A673 (cell line): ENCODE results near the gene OR6K2. TPM values are rescaled to one million over a fixed set of nuclear protein-coding genes. Genes with fewer than 3 reads are reported as not detected.

Source experiments
- BruUV-seq: library from RNA; stranded (reverse); fragments of 400-500 nt; replicated peaks from 2 replicates; lab custom pipeline; 2021; lab: Mats Ljungman, UMichigan
- CTCF ChIA-PET: fragments of 300-600 bp; sonication (Branson Sonifier 250); formaldehyde crosslinking; loops from one replicate; lab custom pipeline; 2022; ENCODE audit warnings: antibody characterized with exemption; lab: Charles Lee
- POLR2A ChIA-PET: fragments of 300-600 bp; sonication (Branson Sonifier 250); formaldehyde crosslinking; loops from one replicate; lab custom pipeline; 2022; ENCODE audit warnings: antibody characterized with exemption; ENCODE audit not compliant: low non-redundant PET; lab: Charles Lee
- DNase-seq: peaks from one replicate; pipeline ENCODE4 v3.0.0-alpha.2; 2015; ENCODE audit warnings: low spot score
- H3K27ac ChIP-seq: fragments of 200-600 bp; sonication (generic); 2 replicates; pipeline ENCODE4 v1.5.1; 2016; ENCODE audit warnings: mixed run types, low read depth, mild to moderate bottlenecking, mixed read lengths, antibody characterized with exemption, low read length; ENCODE audit not compliant: poor library complexity, severe bottlenecking
- H3K27me3 ChIP-seq: fragments of 200-600 bp; sonication (generic); replicated peaks from 2 replicates; pipeline ENCODE4 v1.6.1; 2017; ENCODE audit warnings: mixed run types, low read depth, mild to moderate bottlenecking, mixed read lengths, antibody characterized with exemption, low read length; ENCODE audit not compliant: insufficient read depth, poor library complexity
- H3K36me3 ChIP-seq: fragments of 200-600 bp; sonication (generic); 2 replicates; pipeline ENCODE4 v1.6.1; 2016; ENCODE audit warnings: mixed run types, mild to moderate bottlenecking, mixed read lengths, antibody characterized with exemption, low read length; ENCODE audit not compliant: insufficient read depth, poor library complexity, severe bottlenecking
- H3K4me1 ChIP-seq: fragments of 200-600 bp; sonication (generic); 2 replicates; pipeline ENCODE4 v1.6.1; 2017; ENCODE audit warnings: mixed run types, mild to moderate bottlenecking, mixed read lengths, antibody characterized with exemption, low read length; ENCODE audit not compliant: insufficient read depth, poor library complexity, severe bottlenecking
- H3K4me3 ChIP-seq: fragments of 200-600 bp; sonication (generic); 2 replicates; pipeline ENCODE4 v1.5.1; 2016; ENCODE audit warnings: low read depth, mixed run types, mild to moderate bottlenecking, mixed read lengths, low read length; ENCODE audit not compliant: poor library complexity, severe bottlenecking
- H3K9me3 ChIP-seq: fragments of 200-600 bp; sonication (generic); 2 replicates; pipeline ENCODE4 v1.6.1; 2016; ENCODE audit warnings: mixed run types, low read depth, mild to moderate bottlenecking, mixed read lengths, antibody characterized with exemption, low read length; ENCODE audit not compliant: poor library complexity, severe bottlenecking
- CTCF ChIP-seq: fragments of 300-800, 200-600 bp; sonication (generic); conservative IDR thresholded peaks from 2 replicates; pipeline ENCODE4 v1.5.1; 2017; ENCODE audit warnings: low read depth, mild to moderate bottlenecking, antibody characterized with exemption, low read length, moderate library complexity, mixed read lengths
- EZH2 ChIP-seq: fragments of 200-600 bp; sonication (generic); IDR thresholded peaks from 2 replicates; pipeline ENCODE4 v1.6.1; 2017; ENCODE audit warnings: borderline replicate concordance, low read depth, mild to moderate bottlenecking, mixed read lengths, antibody characterized with exemption, low read length; ENCODE audit not compliant: poor library complexity, severe bottlenecking
- intact Hi-C: fragments of 100-400 bp; cut with micrococcal nuclease; formaldehyde crosslinking; loops from one replicate; pipeline ENCODE4 v1.10.0; 2022; ENCODE audit not compliant: unreplicated experiment
- total RNA-seq: library from RNA; stranded (reverse); gene quantifications from 2 replicates; pipeline ENCODE4 v1.2.3, GENCODE V29; 2021

OR6K2 gene
- total RNA-seq, 1 experiment from 2014 or later, result not detected

DNA sequence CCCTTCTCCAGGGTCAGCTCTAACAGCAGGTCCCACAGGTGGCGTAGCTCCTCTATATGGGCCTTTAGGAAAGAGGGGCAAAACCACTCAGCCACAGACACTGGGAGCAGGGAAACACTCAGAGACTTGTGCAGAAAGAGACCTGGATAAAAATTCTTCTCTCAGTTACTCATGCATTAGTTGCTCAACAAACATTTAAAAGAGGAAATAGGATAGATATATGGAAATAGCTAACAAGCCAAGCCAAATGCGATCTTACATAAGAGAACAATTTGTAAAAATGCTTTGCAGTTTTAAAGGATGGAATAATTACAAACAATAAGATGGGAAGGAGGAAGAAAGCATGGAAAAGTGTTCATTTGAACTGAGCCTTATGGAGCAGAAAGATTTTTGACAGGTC lies 18.8 kb downstream of the OR6K2 start:
- no peak for TF ChIP-seq EZH2
- TF ChIP-seq CTCF, result no peak
- H3K36me3 ChIP-seq, result no peaks in the 10 kb centered on the region
- no peaks in the 10 kb centered on the region for H3K9me3 ChIP-seq
- H3K27ac ChIP-seq, result no peak overlapping the region
- CTCF ChIA-PET, result no interaction called here
- DNase-seq, result no peak
- no peaks in the 10 kb centered on the region for H3K4me1 ChIP-seq
- no TSS peak for BruUV-seq
- H3K4me3 ChIP-seq, result no peak overlapping the region
- intact Hi-C loops, result no loop called here
- POLR2A ChIA-PET, result no interaction called here
- peaks cover 40% of the 10 kb centered on the region for H3K27me3 ChIP-seq

DNA sequence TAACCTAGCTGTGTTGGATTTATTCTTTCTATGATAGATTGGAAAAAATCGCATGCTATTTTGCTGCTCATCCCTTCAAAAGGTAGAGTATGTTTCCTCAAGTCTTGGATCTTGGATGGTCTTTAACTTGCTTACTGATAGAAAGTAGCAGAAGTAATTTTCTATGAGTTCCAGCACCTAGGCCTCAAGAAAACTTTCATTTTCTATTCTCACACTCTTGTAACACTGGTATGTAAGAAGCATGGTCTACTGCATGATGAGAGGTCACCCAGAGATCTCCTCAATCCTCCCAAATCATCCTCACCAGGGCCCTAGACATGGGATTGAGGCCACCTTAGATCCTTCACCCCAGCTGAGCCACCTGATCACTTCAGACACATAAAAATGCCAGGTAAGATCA lies 21.2 kb downstream of the OR6K2 start:
- Histone ChIP-seq H3K9me3 (no peaks in the 10 kb centered on the region), H3K4me3 (no peak overlapping the region), H3K27ac (no peak overlapping the region), H3K4me1 (no peaks in the 10 kb centered on the region), H3K27me3 (peaks cover 37% of the 10 kb centered on the region), H3K36me3 (no peaks in the 10 kb centered on the region)
- POLR2A ChIA-PET, result no interaction called here
- BruUV-seq, result no TSS peak
- no peak for DNase-seq
- TF ChIP-seq CTCF (no peak), EZH2 (no peak)
- CTCF ChIA-PET, result no interaction called here
- intact Hi-C loops, result no loop called here

DNA sequence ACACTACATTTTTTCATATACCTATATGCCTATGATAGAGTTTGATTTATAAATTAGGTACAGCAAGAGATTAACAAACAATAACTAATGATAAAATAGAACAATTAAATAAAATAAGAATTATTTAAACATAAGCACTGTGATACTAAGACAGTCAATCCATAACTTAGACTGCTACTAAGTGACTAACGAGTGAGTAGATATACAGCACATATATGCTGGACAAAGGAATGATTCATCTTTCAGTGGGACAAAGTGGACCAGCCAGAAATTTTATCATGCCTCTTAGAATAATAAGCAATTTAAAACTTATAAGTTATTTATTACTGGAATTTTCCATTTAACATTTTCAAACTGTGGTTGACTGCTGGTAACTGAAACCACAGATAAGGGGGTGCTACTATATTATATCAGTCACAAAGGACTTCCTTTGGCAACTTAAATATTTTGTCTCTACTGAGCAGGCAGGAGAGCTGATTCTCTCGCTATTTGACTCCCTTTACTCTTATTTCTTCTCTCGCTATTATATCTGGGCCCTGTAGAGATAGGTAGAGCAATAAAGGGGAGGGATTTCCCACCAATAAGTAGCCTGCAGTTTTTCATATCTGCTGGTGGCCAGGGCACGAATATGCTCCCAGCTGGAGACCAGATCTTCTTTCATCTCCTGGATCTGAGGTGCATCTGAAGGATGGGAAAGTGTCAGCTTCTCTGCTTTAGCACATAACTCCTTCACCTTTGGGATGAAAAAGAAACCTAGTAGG lies 24.7 kb downstream of the OR6K2 start:
- Histone ChIP-seq H3K27me3 (peaks cover 18% of the 10 kb centered on the region), H3K36me3 (no peaks in the 10 kb centered on the region), H3K4me3 (no peak overlapping the region), H3K27ac (no peak overlapping the region), H3K4me1 (no peaks in the 10 kb centered on the region), H3K9me3 (no peaks in the 10 kb centered on the region)
- DNase-seq, result no peak
- TF ChIP-seq CTCF (no peak), EZH2 (no peak)
- intact Hi-C loops, result no loop called here
- BruUV-seq, result no TSS peak
- CTCF ChIA-PET, result no interaction called here
- POLR2A ChIA-PET, result no interaction called here
